DOHH2 (cell line): ENCODE results near the gene TEAD4.

Source experiments
- H3F3A ChIP-seq: fragments of 200-600 bp; sonication (generic), shearing (Covaris generic); 2 replicates; pipeline ENCODE4 v1.6.0; 2016; ENCODE audit warnings: antibody characterized with exemption, mild to moderate bottlenecking; ENCODE audit not compliant: control insufficient read depth, insufficient read depth
- H3K27ac ChIP-seq: fragments of 200-600 bp; sonication (generic); 2 replicates; pipeline ENCODE4 v1.5.1; 2014; ENCODE audit warnings: low read depth, mild to moderate bottlenecking, low read length, moderate library complexity
- H3K27me3 ChIP-seq: fragments of 200-600 bp; sonication (generic); 2 replicates; pipeline ENCODE4 v1.6.1; 2014; ENCODE audit warnings: mild to moderate bottlenecking, low read length, mixed read lengths; ENCODE audit not compliant: control insufficient read depth
- H3K36me3 ChIP-seq: fragments of 200-600 bp; sonication (generic); 2 replicates; pipeline ENCODE4 v1.6.1; 2014; ENCODE audit warnings: mild to moderate bottlenecking, low read length, moderate library complexity, mixed read lengths; ENCODE audit not compliant: control insufficient read depth
- H3K4me1 ChIP-seq: fragments of 200-600 bp; sonication (generic); 2 replicates; pipeline ENCODE4 v1.6.1; 2014; ENCODE audit warnings: mild to moderate bottlenecking, low read length, mixed read lengths; ENCODE audit not compliant: control insufficient read depth
- H3K4me2 ChIP-seq: fragments of 200-600 bp; sonication (generic); 2 replicates; pipeline ENCODE4 v1.6.0; 2014; ENCODE audit warnings: mild to moderate bottlenecking, low read length, moderate library complexity
- H3K4me3 ChIP-seq: fragments of 200-600 bp; sonication (generic); 2 replicates; pipeline ENCODE4 v1.5.1; 2014; ENCODE audit warnings: mild to moderate bottlenecking, low read length, mixed read lengths
- H3K79me2 ChIP-seq: fragments of 200-600 bp; sonication (generic); 2 replicates; pipeline ENCODE4 v1.6.1; 2014; ENCODE audit warnings: mild to moderate bottlenecking, low read length, mixed read lengths; ENCODE audit not compliant: control insufficient read depth
- H3K9me2 ChIP-seq: fragments of 200-600 bp; sonication (generic); replicated peaks from 2 replicates; pipeline ENCODE4 v1.6.1; 2014; ENCODE audit warnings: mild to moderate bottlenecking, low read length, mixed read lengths; ENCODE audit not compliant: control insufficient read depth
- H3K9me3 ChIP-seq: fragments of 200-600 bp; sonication (generic); 2 replicates; pipeline ENCODE4 v1.6.1; 2014; ENCODE audit warnings: antibody characterized with exemption, low read length, mixed read lengths; ENCODE audit not compliant: control insufficient read depth, insufficient read depth
- H4K20me1 ChIP-seq: fragments of 200-600 bp; sonication (generic); 2 replicates; pipeline ENCODE4 v1.6.0; 2014; ENCODE audit warnings: low read depth, mild to moderate bottlenecking, antibody characterized with exemption, low read length, moderate library complexity; ENCODE audit not compliant: control insufficient read depth, insufficient read depth
- CTCF ChIP-seq: fragments of 200-600 bp; sonication (generic); IDR thresholded peaks from one replicate; pipeline ENCODE4 v1.5.1; 2014; ENCODE audit warnings: antibody characterized with exemption, mild to moderate bottlenecking, low read depth, low read length; ENCODE audit not compliant: poor library complexity, severe bottlenecking
- EZH2phosphoT487 ChIP-seq: fragments of 200-600 bp; sonication (generic); IDR thresholded peaks from 2 replicates; pipeline ENCODE4 v1.6.1; 2017; ENCODE audit warnings: borderline replicate concordance, mild to moderate bottlenecking, antibody characterized with exemption, low read length, moderate library complexity, mixed read lengths

TEAD4 gene

GRCh38 chr12:2980630-2981029, 21.4 kb downstream of the TEAD4 start:
- H3K27ac ChIP-seq = no peak overlapping the region
- no peaks in the 10 kb centered on the region for H4K20me1 ChIP-seq
- H3K79me2 ChIP-seq = no peaks in the 10 kb centered on the region
- no peak overlapping the region for H3K4me2 ChIP-seq
- H3K4me1 ChIP-seq = no peaks in the 10 kb centered on the region
- H3F3A ChIP-seq = no peaks in the 10 kb centered on the region
- H3K9me2 ChIP-seq = no peaks in the 10 kb centered on the region
- no peak for TF ChIP-seq EZH2phosphoT487
- TF ChIP-seq CTCF = no peak
- H3K36me3 ChIP-seq = 0 out of 2 replicates have a peak, but pooled peaks cover 2% of the 10 kb centered on the region
- H3K27me3 ChIP-seq = no peaks in the 10 kb centered on the region
- H3K4me3 ChIP-seq = no peak overlapping the region
- no peaks in the 10 kb centered on the region for H3K9me3 ChIP-seq

GRCh38 chr12:2982361-2982760, 23.2 kb downstream of the TEAD4 start:
- no peak overlapping the region for H3K4me3 ChIP-seq
- no peaks in the 10 kb centered on the region for H3K9me2 ChIP-seq
- H3K36me3 ChIP-seq = 0 out of 2 replicates have a peak, but pooled peaks cover 2% of the 10 kb centered on the region
- TF ChIP-seq EZH2phosphoT487 = no peak
- no peak for TF ChIP-seq CTCF
- no peaks in the 10 kb centered on the region for H3K79me2 ChIP-seq
- no peaks in the 10 kb centered on the region for H3K9me3 ChIP-seq
- H3K4me1 ChIP-seq = no peaks in the 10 kb centered on the region
- no peaks in the 10 kb centered on the region for H3F3A ChIP-seq
- H3K27ac ChIP-seq = no peak overlapping the region
- no peaks in the 10 kb centered on the region for H4K20me1 ChIP-seq
- H3K27me3 ChIP-seq = no peaks in the 10 kb centered on the region
- H3K4me2 ChIP-seq = no peak overlapping the region

GRCh38 chr12:2984249-2984648, 25.1 kb downstream of the TEAD4 start:
- no peak overlapping the region for H3K27ac ChIP-seq
- no peaks in the 10 kb centered on the region for H3K79me2 ChIP-seq
- H3K9me2 ChIP-seq = no peaks in the 10 kb centered on the region
- no peaks in the 10 kb centered on the region for H3K4me1 ChIP-seq
- H3K4me3 ChIP-seq = no peak overlapping the region
- H3K36me3 ChIP-seq = peaks cover 5% of the 10 kb centered on the region; the same call in 1 of the 2 replicates
- no peaks in the 10 kb centered on the region for H3K9me3 ChIP-seq
- no peaks in the 10 kb centered on the region for H3K27me3 ChIP-seq
- TF ChIP-seq EZH2phosphoT487 = no peak
- no peak for TF ChIP-seq CTCF
- no peaks in the 10 kb centered on the region for H3F3A ChIP-seq
- H3K4me2 ChIP-seq = no peak overlapping the region
- no peaks in the 10 kb centered on the region for H4K20me1 ChIP-seq

GRCh38 chr12:2984698-2985097, 25.5 kb downstream of the TEAD4 start:
- H3K36me3 ChIP-seq = peaks cover 3% of the 10 kb centered on the region; the same call in 1 of the 2 replicates
- no peaks in the 10 kb centered on the region for H3K9me3 ChIP-seq
- no peak overlapping the region for H3K27ac ChIP-seq
- H3F3A ChIP-seq = no peaks in the 10 kb centered on the region
- no peaks in the 10 kb centered on the region for H3K9me2 ChIP-seq
- TF ChIP-seq CTCF = no peak
- no peak for TF ChIP-seq EZH2phosphoT487
- H3K4me3 ChIP-seq = no peak overlapping the region
- H4K20me1 ChIP-seq = no peaks in the 10 kb centered on the region
- no peaks in the 10 kb centered on the region for H3K27me3 ChIP-seq
- H3K79me2 ChIP-seq = no peaks in the 10 kb centered on the region
- no peaks in the 10 kb centered on the region for H3K4me1 ChIP-seq
- no peak overlapping the region for H3K4me2 ChIP-seq
